Astrocyte of the spinal cord (primary cell): ENCODE results near the gene ERO1B.

Experiments used
- DNase-seq: peaks from one replicate; pipeline ENCODE4 v3.0.0; 2011; ENCODE audit warnings: low read depth, low spot score
- H3K4me3 ChIP-seq: 2 replicates; pipeline ENCODE4 v1.5.1; 2011; ENCODE audit warnings: low read depth, mild to moderate bottlenecking, low read length, moderate library complexity
- CTCF ChIP-seq: IDR thresholded peaks from 2 replicates; pipeline ENCODE4 v1.5.1; 2012; ENCODE audit warnings: low read depth, mild to moderate bottlenecking, low read length, inconsistent platforms
- in situ Hi-C: cut with HindIII; loops from 2 replicates; pipeline ENCODE4 v1.10.0; 2017; ENCODE audit warnings: low sequenced_read_pairs

The ERO1B gene

GRCh38 chr1:236175642-236176336, 106.0 kb downstream of the ERO1B start:
- TF ChIP-seq CTCF = no peak
- in situ Hi-C loops = no loop called here
- no peak for DNase-seq
- H3K4me3 ChIP-seq = no peak overlapping the region

GRCh38 chr1:236173174-236173767, 108.5 kb downstream of the ERO1B start:
- in situ Hi-C loops = no loop called here
- H3K4me3 ChIP-seq = no peak overlapping the region
- no peak for TF ChIP-seq CTCF
- no peak for DNase-seq

- H3K4me3 ChIP-seq = no peak overlapping the region
- no peak for DNase-seq
- in situ Hi-C loops = no loop called here
- TF ChIP-seq CTCF = no peak
These were observed 109.6 kb downstream of the ERO1B start for GRCh38 chr1:236172041-236172579.

- in situ Hi-C loops = no loop called here
- TF ChIP-seq CTCF = no peak
- no peak overlapping the region for H3K4me3 ChIP-seq
- DNase-seq = peak; percentile 29
These were observed 112.9 kb downstream of the ERO1B start for GRCh38 chr1:236168716-236169429.

- H3K4me3 ChIP-seq = no peak overlapping the region
- DNase-seq = no peak
- in situ Hi-C loops = no loop called here
- TF ChIP-seq CTCF = no peak
These were observed 114.2 kb downstream of the ERO1B start for GRCh38 chr1:236167578-236167977.

- H3K4me3 ChIP-seq = no peak overlapping the region
- no peak for TF ChIP-seq CTCF
- DNase-seq = no peak
- in situ Hi-C loops = no loop called here
These were observed 114.6 kb downstream of the ERO1B start for GRCh38 chr1:236167154-236167553.
